Vagina (tissue), 2 donors: Measurements from ENCODE around the gene ZMYND8. TPM values are rescaled to one million over a fixed set of nuclear protein-coding genes. Genes with fewer than 3 reads are reported as not detected.
"Not testable (repeated sequence)": the region's sequence is repeated elsewhere in the genome, so short reads cannot be mapped to it uniquely, and the experiment has no call there.

Experiments
- DNase-seq, 2 donors: peaks; one replicate each; pipeline ENCODE4 v3.0.0-alpha.2; 2017; ENCODE audit errors: extremely low spot score in 2 of 2
- H3K27ac ChIP-seq: fragments of 200-600 bp; sonication (generic); one replicate; pipeline ENCODE4 v1.5.1; 2019
- H3K27me3 ChIP-seq: fragments of 200-600 bp; sonication (generic); one replicate; pipeline ENCODE4 v1.5.1; 2019
- H3K36me3 ChIP-seq, 2 donors: fragments of 200-600 bp; sonication (generic); one replicate each; pipeline ENCODE4 v1.5.1; 2017 to 2019
- H3K4me1 ChIP-seq: fragments of 200-600 bp; sonication (generic); one replicate; pipeline ENCODE4 v1.5.1; 2019
- H3K4me3 ChIP-seq, 2 donors: fragments of 200-600 bp; sonication (generic); 1 replicate in 1 of 2; 2 replicates in 1 of 2; pipeline ENCODE4 v1.5.1; 2016 to 2019
- H3K9me3 ChIP-seq: fragments of 200-600 bp; sonication (generic); one replicate; pipeline ENCODE4 v1.5.1; 2019
- POLR2A ChIP-seq, 2 donors: fragments of 450-650 bp; IDR thresholded peaks; one replicate each; pipeline ENCODE4 v1.6.1; 2017; ENCODE audit warnings: antibody characterized with exemption in 2 of 2, mild to moderate bottlenecking in 2 of 2, moderate library complexity in 2 of 2
- POLR2AphosphoS5 ChIP-seq, 2 donors: sonication (generic); formaldehyde crosslinking; IDR thresholded peaks; one replicate each; pipeline ENCODE4 v1.9.0; 2017; ENCODE audit warnings: antibody characterized with exemption in 2 of 2, mild to moderate bottlenecking in 2 of 2, low read depth in 1 of 2; ENCODE audit not compliant: insufficient read depth in 1 of 2
- intact Hi-C: fragments of 100-400 bp; cut with DNase I; formaldehyde crosslinking; loops from one replicate; pipeline ENCODE4 v1.15.1; 2023
- total RNA-seq: library from RNA; depleted of rRNA; stranded (reverse); fragments of >200 nt; gene quantifications from one replicate; pipeline ENCODE4 v1.2.3, GENCODE V29; 2016
- TF ChIP-seq, protein P1 (sequence below), 3 experiments: fragments of 450-650 bp in 2 of 3; fragments of 200-600 bp in 1 of 3; sonication (generic) in 1 of 3; IDR thresholded peaks; one replicate each; pipeline ENCODE4 v1.5.1; 2017 to 2019; ENCODE audit warnings: antibody characterized with exemption in 3 of 3, mild to moderate bottlenecking in 2 of 3, moderate library complexity in 2 of 3

ZMYND8 gene
- total RNA-seq, 1 donor from 2014 or later: 91.1 TPM

- Histone ChIP-seq H3K4me1 (no peaks in the 10 kb centered on the region), H3K27me3 (no peaks in the 10 kb centered on the region), H3K9me3 (no peaks in the 10 kb centered on the region), H3K27ac (no peak overlapping the region), H3K4me3 (no peak overlapping the region), H3K36me3 (no peaks in the 10 kb centered on the region)
- TF ChIP-seq POLR2A (IDR thresholded peaks at IDR 0.05): no peak
- TF ChIP-seq, protein P1, sequence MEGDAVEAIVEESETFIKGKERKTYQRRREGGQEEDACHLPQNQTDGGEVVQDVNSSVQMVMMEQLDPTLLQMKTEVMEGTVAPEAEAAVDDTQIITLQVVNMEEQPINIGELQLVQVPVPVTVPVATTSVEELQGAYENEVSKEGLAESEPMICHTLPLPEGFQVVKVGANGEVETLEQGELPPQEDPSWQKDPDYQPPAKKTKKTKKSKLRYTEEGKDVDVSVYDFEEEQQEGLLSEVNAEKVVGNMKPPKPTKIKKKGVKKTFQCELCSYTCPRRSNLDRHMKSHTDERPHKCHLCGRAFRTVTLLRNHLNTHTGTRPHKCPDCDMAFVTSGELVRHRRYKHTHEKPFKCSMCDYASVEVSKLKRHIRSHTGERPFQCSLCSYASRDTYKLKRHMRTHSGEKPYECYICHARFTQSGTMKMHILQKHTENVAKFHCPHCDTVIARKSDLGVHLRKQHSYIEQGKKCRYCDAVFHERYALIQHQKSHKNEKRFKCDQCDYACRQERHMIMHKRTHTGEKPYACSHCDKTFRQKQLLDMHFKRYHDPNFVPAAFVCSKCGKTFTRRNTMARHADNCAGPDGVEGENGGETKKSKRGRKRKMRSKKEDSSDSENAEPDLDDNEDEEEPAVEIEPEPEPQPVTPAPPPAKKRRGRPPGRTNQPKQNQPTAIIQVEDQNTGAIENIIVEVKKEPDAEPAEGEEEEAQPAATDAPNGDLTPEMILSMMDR (IDR thresholded peaks at IDR 0.05): no peak
- no peak for TF ChIP-seq POLR2AphosphoS5 (IDR thresholded peaks at IDR 0.05; ENCODE audit: insufficient read depth in 1 of 2, low read depth in 1 of 2)
- intact Hi-C loops: no loop called here
- DNase-seq: no peak
Observed at GRCh38 chr20:47179267-47179666, 177.2 kb downstream of the ZMYND8 start.

GRCh38 chr20:47178851-47179250, 177.6 kb downstream of the ZMYND8 start:
- DNase-seq: no peak
- intact Hi-C loops: no loop called here
- H3K27ac ChIP-seq: no peak overlapping the region
- no peaks in the 10 kb centered on the region for H3K9me3 ChIP-seq
- no peak overlapping the region for H3K4me3 ChIP-seq
- no peaks in the 10 kb centered on the region for H3K36me3 ChIP-seq
- TF ChIP-seq, protein P1 (IDR thresholded peaks at IDR 0.05): no peak
- TF ChIP-seq POLR2AphosphoS5 (IDR thresholded peaks at IDR 0.05; ENCODE audit: insufficient read depth in 1 of 2, low read depth in 1 of 2): no peak
- no peak for TF ChIP-seq POLR2A (IDR thresholded peaks at IDR 0.05)
- H3K27me3 ChIP-seq: no peaks in the 10 kb centered on the region
- H3K4me1 ChIP-seq: no peaks in the 10 kb centered on the region

- Histone ChIP-seq H3K36me3 (no peaks in the 10 kb centered on the region), H3K4me3 (no peak overlapping the region), H3K27ac (no peak overlapping the region), H3K4me1 (no peaks in the 10 kb centered on the region), H3K9me3 (no peaks in the 10 kb centered on the region), H3K27me3 (no peaks in the 10 kb centered on the region)
- no peak for DNase-seq
- intact Hi-C loops: no loop called here
- TF ChIP-seq, protein P1 (IDR thresholded peaks at IDR 0.05): no peak
- no peak for TF ChIP-seq POLR2AphosphoS5 (IDR thresholded peaks at IDR 0.05; ENCODE audit: insufficient read depth in 1 of 2, low read depth in 1 of 2)
- no peak for TF ChIP-seq POLR2A (IDR thresholded peaks at IDR 0.05)
Observed at GRCh38 chr20:47178277-47178676, 178.2 kb downstream of the ZMYND8 start.

DNA sequence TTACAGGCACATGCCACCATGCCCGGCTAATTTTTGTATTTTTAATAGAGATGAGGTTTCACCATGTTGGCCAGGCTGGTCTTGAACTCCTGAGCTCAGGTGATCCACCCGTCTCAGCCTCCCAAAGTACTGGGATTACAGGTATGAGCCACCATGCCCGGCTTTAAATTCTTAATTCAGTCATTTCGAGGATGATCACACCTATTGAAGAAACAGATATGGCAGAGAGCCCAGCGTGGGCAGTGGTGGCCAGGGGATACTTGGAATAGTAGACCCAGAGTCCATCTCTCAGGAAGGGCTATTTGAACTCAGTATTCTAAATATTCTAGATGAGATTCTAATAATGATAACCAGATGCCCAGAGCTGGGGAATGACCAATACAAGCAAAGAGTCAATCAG, 180.3 kb downstream of the ZMYND8 start:
- H3K36me3 ChIP-seq, H3K27me3 ChIP-seq, H3K4me3 ChIP-seq, DNase-seq, H3K9me3 ChIP-seq, intact Hi-C loops, H3K4me1 ChIP-seq, H3K27ac ChIP-seq: not testable (repeated sequence)

- Histone ChIP-seq H3K4me3 (no peak overlapping the region), H3K4me1 (no peaks in the 10 kb centered on the region), H3K27ac (no peak overlapping the region), H3K9me3 (no peaks in the 10 kb centered on the region), H3K36me3 (no peaks in the 10 kb centered on the region), H3K27me3 (no peaks in the 10 kb centered on the region)
- no peak for DNase-seq
- intact Hi-C loops: no loop called here
- no peak for TF ChIP-seq POLR2AphosphoS5 (IDR thresholded peaks at IDR 0.05; ENCODE audit: insufficient read depth in 1 of 2, low read depth in 1 of 2)
- TF ChIP-seq, protein P1 (IDR thresholded peaks at IDR 0.05): no peak
- no peak for TF ChIP-seq POLR2A (IDR thresholded peaks at IDR 0.05)
Observed at GRCh38 chr20:47175493-47175892, 181.0 kb downstream of the ZMYND8 start.
